Measurements from ENCODE around the gene ENOX1. TPM values are rescaled to one million over a fixed set of nuclear protein-coding genes. Genes with fewer than 3 reads are reported as not detected.

Gene ENOX1
- total and polyA plus RNA-seq, 2 of the 8 experiments (the other 6 are each of a cell fraction or from before 2014, with no cell fraction given), result 0.23 to 0.37 TPM

GRCh38 chr13:43185226-43185625, 601.5 kb downstream of the ENOX1 start (continued):
- TF ChIP-seq CTCF (IDR thresholded peaks at IDR 0.05; ENCODE audit: control extremely low read depth in 1 of 3, insufficient read depth in 1 of 3, low read depth in 1 of 3, low read length in 3 of 3), result no peak
- TF ChIP-seq KDM1A (IDR thresholded peaks at IDR 0.05; ENCODE audit: borderline replicate concordance, low read length), result no peak
- no peak for TF ChIP-seq SP1 (IDR thresholded peaks at IDR 0.05; ENCODE audit: low read depth, low read length)
- TF ChIP-seq GABPA (IDR thresholded peaks at IDR 0.05; ENCODE audit: borderline replicate concordance, insufficient read depth, low read length), result no peak
- TF ChIP-seq CBX5 (IDR thresholded peaks at IDR 0.05; ENCODE audit: low read depth, low read length), result no peak
- no peak for TF ChIP-seq ASH2L (IDR thresholded peaks at IDR 0.05; ENCODE audit: low read length)

Data from H1 (cell line).